A549 treated with Mapracorat at 1 μM for 4 hours (cell line): ENCODE data around the gene ELOB. TPM values are rescaled to one million over a fixed set of nuclear protein-coding genes. Genes with fewer than 3 reads are reported as not detected.

Experiments
- total RNA-seq: library from RNA; stranded (reverse); fragments of 200-300 nt; extraction: Qiagen RNA extraction; gene quantifications from 5 replicates; pipeline ENCODE4 v1.2.3, GENCODE V29; 2022

Gene ELOB
- total RNA-seq = 484 to 531 TPM (median 518 TPM) in 5 replicates

GRCh38 chr16:2777231-2777902 is at the start of gene ELOB:
Gene ELOB (minus strand): TSS chr16:2777280. CDS start chr16:2777239, 41 bp downstream.

GRCh38 chr16:2816751-2817339 is 39.8 kb upstream of the ELOB start, which contains the start of gene PRSS21:
Gene PRSS21 (plus strand): TSS chr16:2817237. CDS start chr16:2817269, 32 bp downstream.

GRCh38 chr16:2787406-2787805 is 10.3 kb upstream of the ELOB start, which contains the start of gene PRSS33:
Gene PRSS33 (minus strand): TSS chr16:2787560. CDS start chr16:2786547, 1,013 bp downstream.

GRCh38 chr16:2752035-2752849 is 24.8 kb downstream of the ELOB start, which contains the start of gene SRRM2:
Gene SRRM2 (plus strand): TSS chr16:2752638. CDS start chr16:2756365, 3,727 bp downstream.

Other genes starting within 250 kb of the ELOB start
- not detected in 5 replicates for gene CEMP1, start 245.9 kb downstream of the ELOB start, total RNA-seq
- gene PDPK1, start 239.3 kb downstream of the ELOB start, total RNA-seq = 19.3 to 24.0 TPM (median 22.2 TPM) in 5 replicates
- gene KCTD5, start 94.8 kb downstream of the ELOB start, total RNA-seq = 34.0 to 45.4 TPM (median 42.5 TPM) in 5 replicates
- gene PRSS27, start 57.1 kb downstream of the ELOB start, total RNA-seq = 1.2 to 1.9 TPM (median 1.3 TPM) in 5 replicates
- gene SRRM2, start 24.6 kb downstream of the ELOB start, total RNA-seq = 334 to 476 TPM (median 408 TPM) in 5 replicates
- not detected in 5 replicates for gene PRSS33, start 10.3 kb upstream of the ELOB start, total RNA-seq
- gene PRSS41, start 21.2 kb upstream of the ELOB start, total RNA-seq = not detected in 5 replicates
- gene PRSS21, start 40.0 kb upstream of the ELOB start, total RNA-seq = 0.14 to 0.34 TPM (median 0.28 TPM) in 3 of 5 replicates, not detected in the others
- 0.34 to 0.96 TPM (median 0.80 TPM) in 5 replicates for gene ZG16B, start 53.0 kb upstream of the ELOB start, total RNA-seq
- 0.64 to 1.5 TPM (median 1.2 TPM) in 5 replicates for gene PRSS22, start 80.9 kb upstream of the ELOB start, total RNA-seq
- 46.9 to 54.5 TPM (median 51.5 TPM) in 5 replicates for gene FLYWCH2, start 105.9 kb upstream of the ELOB start, total RNA-seq
- 17.9 to 33.6 TPM (median 27.0 TPM) in 5 replicates for gene FLYWCH1, start 134.7 kb upstream of the ELOB start, total RNA-seq
- gene KREMEN2, start 187.0 kb upstream of the ELOB start, total RNA-seq = 0.88 to 2.6 TPM (median 2.2 TPM) in 5 replicates
- 34.2 to 48.3 TPM (median 47.2 TPM) in 5 replicates for gene PAQR4, start 192.1 kb upstream of the ELOB start, total RNA-seq
- 59.8 to 103 TPM (median 91.1 TPM) in 5 replicates for gene PKMYT1, start 203.2 kb upstream of the ELOB start, total RNA-seq
- 0.30 to 0.42 TPM (median 0.37 TPM) in 5 replicates for gene CLDN9, start 235.6 kb upstream of the ELOB start, total RNA-seq
- 0.07 to 0.42 TPM (median 0.34 TPM) in 5 replicates for gene CLDN6, start 240.9 kb upstream of the ELOB start, total RNA-seq
- 455 to 639 TPM (median 557 TPM) in 5 replicates for gene TNFRSF12A, start 243.1 kb upstream of the ELOB start, total RNA-seq
- 231 to 250 TPM (median 239 TPM) in 5 replicates for gene HCFC1R1, start 246.7 kb upstream of the ELOB start, total RNA-seq
- gene THOC6, start 246.8 kb upstream of the ELOB start, total RNA-seq = 24.3 to 38.0 TPM (median 32.1 TPM) in 5 replicates